Fibroblast of the conjunctiva (primary cell): ENCODE results near the gene LLCFC1.
"Not testable (repeated sequence)": the region's sequence is repeated elsewhere in the genome, so short reads cannot be mapped to it uniquely, and the experiment has no call there.

Experiments
- DNase-seq: peaks from one replicate; pipeline ENCODE4 v3.0.0-alpha.2; 2010; ENCODE audit warnings: low read depth

LLCFC1 gene

DNA sequence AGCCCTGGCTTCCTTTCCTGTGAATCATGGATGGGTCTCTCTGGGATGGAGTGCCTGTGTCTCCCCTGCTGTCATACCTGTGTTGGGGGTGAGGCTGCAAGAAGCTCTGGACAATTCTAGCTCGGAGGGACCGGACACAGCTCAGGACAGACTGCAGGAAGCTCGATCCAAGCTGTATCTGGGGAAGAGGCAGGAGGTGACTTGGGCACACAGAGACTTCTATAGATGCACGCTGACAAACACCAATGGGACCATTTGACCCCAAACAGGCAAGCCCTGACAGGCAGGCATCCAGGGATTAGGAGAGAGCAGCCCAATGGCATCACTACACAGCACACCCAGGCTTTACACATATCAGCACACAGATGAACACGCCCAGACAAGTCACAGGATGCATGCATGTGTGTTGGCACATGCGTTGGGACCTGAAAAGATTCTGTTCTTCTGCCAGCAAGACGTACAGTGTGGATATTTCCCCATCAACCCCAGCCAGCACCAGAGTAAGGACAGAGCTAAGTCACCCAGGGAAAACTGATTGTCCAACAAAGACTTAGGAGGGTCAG, 4.5 kb downstream of the LLCFC1 start:
- no peak for DNase-seq

DNA sequence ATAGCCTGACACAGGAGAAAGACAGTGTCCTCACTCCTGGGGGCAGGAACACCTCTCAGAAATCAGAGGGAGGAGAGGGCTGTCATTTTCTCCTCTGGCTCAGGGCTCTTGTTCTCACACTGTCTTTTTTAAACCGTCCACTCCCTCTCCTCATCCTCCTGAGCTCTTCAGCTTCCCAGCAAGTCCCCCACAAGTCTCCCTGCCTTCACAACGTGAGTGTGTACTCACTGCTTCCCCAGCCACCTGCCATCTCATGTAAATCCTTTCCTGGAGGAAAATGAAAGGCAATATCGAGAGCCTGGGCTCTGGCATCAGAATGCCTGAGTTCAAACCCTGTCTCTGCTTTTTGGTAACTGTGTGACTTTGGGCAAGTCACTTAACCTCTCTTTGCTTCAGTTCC, 5.7 kb downstream of the LLCFC1 start:
- no peak for DNase-seq

DNA sequence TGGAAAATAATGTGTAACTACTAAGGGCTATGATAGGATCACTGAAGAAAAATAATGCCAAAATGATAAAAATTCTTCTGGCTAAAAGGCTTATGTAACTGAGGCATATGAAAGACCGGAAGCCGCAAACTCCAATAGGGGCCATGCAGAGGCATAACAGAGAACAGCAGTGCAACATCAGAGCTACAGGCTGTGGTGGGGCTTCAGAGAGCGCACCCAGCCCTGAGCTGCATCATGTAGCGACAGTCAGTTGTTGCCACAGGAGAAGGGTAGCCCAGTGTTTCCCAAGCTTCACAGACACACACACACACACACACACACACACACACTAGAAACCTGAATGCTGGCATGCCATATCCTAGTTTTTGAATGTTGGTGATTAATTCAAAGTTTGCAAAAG, 9.3 kb downstream of the LLCFC1 start:
- no peak for DNase-seq

DNA sequence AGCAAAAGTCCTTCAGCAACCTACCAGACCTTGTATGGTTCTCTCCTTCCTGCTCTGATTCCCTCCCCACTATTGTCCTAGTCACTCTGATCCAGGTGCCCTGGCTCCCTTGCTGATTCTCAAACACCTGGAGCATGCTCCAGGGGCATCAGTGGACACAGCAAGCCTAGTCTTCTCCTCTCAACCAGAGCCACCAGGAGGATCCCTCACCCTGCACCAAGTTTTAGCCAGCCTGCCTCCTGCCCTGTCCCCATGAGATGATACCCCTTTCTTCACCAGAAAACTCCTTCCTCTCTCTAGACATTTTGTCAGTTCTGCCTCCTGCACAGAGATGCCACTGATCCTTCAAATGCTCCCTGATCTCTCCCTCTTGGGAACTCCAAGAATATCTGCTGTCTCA, 11.0 kb downstream of the LLCFC1 start:
- no peak for DNase-seq

DNA sequence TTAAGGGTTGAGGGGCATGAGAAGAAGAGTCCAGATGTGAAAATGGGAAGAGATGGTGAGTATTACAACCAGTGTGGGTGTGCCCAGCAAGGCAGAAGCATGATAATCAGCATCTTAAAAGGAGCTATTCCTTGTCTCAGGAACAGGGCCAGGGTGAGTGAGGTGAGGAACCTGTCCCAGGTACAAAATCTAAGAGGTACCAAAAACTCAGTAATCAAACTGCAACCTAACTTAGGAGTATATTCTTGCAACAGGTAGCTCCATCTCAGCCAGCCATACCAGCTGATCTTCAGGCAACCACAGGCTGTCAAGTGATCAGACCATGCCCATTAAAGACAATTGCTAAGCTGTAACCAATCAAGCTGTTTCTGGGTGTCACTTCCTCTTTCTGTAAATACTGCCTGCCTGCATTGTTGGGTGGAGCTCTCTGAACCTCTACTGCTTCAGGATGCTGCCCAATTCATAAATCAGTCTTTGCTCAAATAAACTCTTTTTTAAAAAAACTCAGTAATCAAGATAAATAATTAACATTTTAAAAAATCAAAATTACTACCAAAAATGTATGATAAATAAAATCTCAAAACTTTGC, 15.5 kb downstream of the LLCFC1 start:
- no peak for DNase-seq

DNA sequence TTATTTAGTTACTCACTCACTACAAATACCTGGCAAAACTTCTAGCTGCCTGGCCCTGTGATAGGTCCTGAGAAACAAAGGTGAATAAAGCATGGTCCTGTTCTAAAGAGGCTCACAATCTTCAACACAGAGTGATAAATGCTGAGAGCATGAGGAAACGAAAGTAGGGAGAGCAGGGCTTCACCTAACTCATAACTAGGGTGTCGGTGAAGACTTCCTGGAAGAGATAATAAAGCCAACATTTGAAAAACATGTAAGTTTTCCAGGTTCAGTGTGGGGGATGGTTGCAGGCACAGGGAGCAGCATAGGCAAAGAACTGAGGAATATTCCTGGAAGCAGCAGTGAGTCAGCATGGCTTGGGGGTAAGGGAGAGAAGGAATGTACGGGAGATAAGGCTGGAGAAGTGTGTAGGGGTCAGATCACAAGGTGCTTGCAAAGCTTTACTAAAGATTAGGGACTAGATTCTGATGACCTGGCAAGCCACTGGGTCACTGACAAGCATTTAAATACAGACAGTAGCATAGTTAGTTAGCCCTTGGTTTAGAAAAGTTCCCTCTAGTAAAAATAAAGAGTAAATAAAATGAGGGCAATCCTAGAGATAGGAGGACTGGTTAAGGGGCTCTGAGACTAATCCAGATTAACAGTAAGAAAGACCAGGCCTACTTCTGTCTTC, 17.8 kb downstream of the LLCFC1 start:
- DNase-seq = no peak

DNA sequence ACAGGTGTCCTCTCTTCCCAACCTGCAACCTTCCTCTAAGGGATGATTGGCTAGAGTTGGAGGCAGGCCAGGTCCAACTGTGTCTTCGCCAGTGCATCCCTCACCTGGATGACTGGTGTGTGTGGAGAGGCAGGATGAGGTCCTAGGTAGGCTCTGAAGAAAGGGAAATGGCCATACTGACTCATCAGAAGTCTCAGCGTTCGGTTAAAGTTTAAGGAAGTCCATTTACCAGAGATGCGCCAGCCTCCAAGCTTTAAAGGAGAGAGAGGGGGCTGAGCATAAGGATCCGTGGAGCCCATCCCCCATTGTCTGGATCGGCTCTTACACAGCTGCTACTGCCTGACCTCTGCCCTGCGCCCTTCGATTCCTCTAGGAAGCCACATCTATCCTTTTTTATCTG, 18.4 kb downstream of the LLCFC1 start:
- no peak for DNase-seq

DNA sequence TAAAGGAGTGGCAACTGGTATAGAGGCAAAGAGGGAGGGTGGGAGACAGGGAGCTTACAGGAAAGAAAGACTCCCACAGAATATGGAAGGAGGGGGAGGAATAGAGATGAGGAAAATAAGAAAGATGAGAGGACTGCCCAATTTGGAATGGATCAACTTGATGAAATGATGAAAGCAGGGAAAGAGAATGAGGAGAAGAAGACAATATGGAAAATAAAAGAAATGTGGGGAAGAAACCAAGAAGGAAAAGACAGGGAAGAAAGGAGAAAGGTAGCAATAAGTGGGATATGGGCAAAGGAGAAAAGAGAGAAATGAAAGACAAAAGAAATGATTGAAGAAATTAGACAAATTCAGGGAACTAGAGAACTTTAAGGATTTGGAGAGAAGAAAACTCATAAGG, 19.9 kb downstream of the LLCFC1 start:
- DNase-seq = no peak

DNA sequence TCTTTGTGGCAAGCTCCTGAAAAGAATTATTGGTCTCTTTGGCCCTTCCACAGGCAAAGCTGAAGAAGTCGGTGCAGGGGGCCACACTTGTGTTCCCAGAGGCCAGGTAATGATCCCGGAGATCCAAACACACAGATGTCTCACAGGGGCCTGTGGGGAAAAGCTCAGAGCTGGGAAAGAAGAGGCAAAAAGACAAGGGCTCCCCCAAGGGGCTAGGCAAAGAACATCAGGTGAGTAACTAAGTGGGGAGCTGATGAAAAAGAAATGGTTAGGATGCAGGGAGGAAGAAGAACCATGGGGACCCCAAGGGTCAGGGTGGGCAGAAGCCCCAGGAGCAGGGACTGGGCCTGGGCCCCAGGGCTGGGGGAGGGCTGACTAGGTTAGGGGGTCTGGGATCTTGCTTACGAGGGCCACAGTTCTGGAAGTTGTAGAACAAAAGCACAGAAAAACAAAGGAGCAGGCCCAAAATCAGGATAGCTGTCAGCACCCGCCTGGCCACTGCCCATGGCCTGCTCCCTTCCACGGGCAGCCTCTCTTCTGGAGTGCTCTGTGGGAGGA, 21.8 kb downstream of the LLCFC1 start:
- no peak for DNase-seq

DNA sequence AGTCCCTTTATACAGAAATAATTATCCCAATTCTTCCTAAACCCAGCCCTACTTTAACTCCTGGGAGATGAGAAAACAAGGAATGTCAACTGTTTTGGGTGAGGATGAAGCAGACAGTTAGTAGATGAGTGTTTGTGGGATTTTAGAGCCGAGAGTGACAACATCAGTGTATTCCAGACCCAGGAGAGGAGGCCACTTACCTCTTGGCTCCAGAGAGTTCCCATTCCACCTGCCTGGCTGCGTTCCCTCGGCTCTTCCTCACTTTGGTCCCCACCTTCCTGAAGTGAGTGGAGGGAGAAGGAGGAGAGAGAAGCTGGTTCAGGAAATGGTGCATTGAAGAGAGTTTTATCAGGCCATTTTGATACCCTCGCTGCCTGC, 22.3 kb downstream of the LLCFC1 start:
- no peak for DNase-seq

DNA sequence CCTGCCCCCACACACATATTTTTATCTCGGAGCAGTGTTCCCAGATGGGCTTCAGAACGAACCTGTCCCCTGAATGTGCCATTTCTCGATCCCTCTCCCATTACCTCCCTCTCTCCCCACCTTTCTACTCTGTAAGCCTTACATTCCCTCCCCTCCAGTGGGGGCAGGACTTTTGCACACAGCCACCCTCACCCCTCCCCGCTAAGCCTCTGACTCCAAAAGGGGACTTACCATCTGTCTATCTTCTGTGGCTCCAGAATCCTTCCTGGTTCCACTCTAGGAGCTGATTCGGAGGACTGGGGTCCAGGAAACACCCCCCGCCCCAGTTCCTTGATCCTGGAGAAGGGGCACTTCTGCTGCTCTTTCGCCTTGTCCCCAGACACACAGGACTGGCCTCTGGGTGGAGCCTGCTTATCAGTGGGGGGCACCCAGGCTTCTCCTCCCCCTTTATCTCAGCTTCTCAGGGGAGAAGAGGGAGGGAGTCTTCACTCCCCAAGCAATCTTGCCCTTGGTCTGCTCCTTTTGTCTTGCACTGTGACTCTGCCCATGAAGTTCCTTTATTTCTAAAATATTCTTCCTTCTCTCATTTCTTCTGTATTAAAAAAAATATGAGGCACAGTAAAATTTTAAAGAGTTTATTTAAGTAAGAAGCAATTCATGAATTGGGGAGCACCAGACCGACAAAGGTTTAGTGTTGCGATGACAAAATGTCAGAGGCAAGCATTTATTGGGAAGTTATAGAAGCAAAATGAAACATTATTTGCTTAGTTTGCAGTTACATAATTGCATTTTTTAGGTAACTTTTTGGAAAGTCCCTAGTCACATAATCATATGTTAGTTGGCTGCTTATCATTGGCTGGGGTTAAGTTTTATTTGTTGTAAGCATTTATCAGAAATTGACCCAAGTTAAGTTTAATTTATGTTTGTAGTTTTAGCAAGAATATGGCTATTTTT, 23.0 kb downstream of the LLCFC1 start, which contains the start of gene KEL:
Gene KEL (minus strand): TSS at position 391 of the 954 bp plus-strand sequence. CDS start 157 bp downstream, at position 234.
- DNase-seq = no peak

DNA sequence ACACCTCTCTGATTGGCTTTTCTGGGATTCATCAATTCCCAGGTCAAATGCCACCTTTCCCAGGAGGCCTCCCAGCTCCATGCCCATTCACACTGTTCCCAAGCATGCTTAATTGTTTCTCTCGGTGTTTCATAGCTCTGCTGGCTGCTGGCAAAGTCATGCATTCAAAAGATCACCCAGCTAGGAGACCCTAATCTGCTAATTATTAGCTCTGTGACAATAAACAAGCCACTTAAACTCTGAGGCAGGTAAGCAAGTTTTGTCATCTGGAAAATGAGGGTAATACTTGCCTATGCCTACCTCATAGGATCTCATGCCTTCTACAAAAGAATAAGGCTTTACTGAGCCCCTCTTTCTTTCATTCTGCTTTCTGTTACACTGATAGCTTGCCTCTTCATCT, 23.7 kb downstream of the LLCFC1 start:
- no peak for DNase-seq

DNA sequence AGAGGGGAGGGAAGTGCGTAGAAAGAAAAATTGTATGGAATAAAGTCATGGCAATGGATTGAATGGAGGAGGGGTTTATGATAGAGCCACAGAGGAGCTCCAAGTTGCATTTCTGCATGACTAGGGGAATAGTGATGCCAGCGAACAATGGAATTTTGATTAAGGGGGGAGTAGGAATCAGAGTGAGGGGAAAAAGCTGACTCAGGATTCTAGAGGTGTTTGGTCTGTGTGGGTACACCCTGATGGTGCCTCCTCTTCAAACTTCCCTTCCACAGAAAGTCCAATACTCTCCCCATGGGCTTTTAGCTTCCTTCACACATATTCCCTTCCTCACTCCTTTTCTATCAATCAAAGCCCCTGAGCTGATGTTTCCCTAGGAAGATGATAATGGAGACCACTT, 24.7 kb downstream of the LLCFC1 start:
- DNase-seq = no peak

DNA sequence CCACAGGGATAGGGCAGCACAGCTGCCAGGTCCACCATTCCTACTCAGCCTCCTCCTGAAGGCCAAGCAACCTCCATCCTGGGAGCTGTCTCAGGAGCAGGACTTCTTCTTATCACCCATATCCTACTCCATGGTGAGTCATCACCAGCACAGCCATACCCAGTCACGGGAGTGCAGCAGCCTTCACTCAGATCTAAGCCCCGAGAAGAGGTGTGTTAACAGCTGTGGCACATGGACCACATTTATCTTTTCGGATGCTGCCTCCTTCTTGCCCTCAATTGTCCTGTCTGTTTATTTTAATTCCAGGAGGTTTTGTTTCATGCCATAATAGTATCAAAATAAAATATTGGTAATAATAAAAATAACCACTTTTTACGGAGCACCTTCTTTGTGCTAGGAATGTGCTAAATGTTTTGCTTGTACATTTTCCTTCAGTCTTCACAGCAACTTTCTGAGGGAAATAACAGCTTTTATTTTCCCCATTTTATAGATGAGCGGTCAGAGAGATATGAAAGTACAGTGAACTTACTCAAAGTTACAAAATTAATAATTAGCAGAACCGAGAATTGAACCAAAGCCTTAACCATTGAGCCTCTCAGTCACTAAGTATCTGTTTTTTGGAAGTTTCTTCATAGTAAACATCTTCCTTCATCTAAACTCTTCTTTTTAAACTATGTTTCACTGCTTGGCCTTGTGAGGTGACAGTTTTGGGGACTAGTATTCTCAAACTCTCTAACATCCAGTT, 25.4 kb downstream of the LLCFC1 start:
- DNase-seq = no peak

DNA sequence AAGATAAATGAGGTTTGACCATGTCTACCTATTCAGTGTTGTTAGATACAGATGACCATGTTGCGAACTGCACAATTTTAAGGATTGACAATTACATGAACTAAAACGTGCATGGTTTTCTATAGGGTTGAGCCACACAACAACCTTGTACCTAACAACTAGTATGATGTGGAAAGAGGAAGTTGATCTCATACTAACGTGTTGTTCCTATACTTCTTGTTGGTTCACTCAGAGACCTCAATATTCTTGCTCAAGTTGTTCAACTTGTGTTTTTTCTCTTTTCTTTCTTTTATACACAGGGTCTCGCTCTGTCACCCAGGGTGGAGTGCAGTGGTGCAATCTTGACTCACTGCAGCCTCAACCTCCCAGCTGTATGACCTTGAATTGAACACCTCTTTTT, 28.9 kb downstream of the LLCFC1 start:
- no peak for DNase-seq

DNA sequence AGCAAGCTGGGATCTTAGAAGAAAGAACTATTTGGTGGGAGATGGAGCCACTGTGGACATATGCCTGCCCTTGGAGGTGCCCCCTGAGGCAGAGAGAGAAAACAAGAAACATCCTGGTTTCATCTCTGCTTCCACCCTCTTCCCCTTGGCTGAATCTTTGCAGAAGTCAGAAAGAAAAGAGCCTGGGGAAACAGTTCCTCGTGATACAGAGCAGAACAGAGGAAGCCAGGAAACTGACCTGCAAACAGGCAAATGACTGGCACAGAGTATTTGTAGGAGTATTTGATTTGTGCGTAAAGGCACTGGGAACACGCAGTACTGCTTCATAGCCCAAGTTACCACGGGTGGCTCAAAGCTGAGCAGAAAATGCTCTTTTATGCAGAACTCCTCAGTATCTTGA, 29.9 kb downstream of the LLCFC1 start:
- DNase-seq = no peak

DNA sequence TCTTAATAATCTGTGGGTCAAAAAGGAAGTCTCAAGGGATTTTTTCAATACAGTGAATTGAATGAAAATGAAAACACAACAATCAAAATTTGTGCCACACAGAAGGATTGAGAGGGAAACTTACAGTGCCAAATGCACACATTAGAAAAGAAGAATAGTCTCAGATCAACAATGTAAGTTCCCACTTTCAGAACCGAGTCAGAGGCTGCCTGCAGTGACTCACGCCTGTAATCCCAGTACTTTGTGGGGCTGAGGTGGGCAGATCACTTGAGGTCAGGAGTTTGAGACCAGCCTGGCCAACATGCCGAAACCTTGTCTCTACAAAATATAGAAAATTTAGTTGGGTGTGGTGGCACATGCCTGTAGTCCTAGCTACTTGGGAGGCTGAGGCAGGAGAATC, 35.3 kb downstream of the LLCFC1 start:
- DNase-seq = no peak

DNA sequence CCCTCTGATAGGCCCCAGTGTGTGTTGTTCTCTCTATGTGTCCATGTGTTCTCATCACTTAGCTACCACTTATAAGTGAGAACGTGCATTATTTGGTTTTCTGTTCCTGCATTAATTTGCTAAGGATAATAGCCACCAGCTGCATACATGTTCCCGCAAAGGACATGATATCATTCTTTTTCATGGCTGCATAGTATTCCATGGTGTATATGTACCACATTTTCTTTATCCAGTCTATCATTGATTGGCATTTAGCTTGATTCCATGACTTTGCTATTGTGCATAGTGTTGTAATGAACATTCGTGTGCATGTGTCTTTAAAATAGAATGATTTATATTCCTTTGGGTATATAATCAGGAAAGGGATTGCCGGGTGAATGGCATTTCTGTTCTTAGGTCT, 39.1 kb downstream of the LLCFC1 start:
- not testable (repeated sequence) for DNase-seq

DNA sequence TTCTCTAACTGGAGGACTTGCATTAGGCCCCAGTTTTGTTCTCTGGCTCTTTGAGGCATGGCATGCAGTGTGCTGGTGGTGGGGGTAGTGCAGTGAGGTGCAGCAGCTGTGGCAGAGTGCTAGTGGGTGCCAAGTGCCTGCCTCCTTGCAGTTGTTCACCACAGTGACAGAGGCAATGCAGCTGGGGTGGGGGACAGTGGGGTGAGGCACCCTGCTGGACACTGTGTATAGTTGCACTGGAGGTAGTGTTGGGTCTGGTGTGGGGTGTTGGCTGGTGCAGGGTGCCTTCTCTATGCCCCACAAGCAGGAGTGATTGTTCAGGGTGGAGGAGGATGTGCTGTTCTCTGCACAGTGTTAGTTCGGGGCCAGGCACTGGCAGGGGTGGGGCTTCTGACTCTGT, 44.5 kb downstream of the LLCFC1 start:
- DNase-seq = no peak

DNA sequence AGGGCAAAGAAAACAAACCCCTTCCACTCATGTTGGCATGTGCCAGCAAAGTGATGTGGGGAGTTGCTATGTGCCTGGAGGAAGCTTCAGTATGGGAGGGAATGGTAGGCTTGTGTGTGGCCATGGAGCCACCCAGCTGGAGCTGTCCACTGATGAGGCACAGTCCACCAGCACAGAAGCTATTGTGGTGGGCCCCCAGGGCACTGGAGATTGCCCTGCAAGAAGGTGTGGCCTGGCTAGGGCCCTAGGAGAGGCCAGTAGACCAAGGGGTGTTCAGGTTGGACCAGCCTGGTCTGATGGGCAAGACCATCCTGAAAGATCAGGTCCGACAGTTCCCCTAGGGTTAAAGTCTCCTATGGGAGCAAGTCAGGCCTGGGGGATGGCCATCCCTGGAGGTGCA, 45.0 kb downstream of the LLCFC1 start:
- no peak for DNase-seq
